GM21381 (cell line): ENCODE results near the gene PCCB.
"Not testable (repeated sequence)": the region's sequence is repeated elsewhere in the genome, so short reads cannot be mapped to it uniquely, and the experiment has no call there.

Experiments used
- ATAC-seq: cut with Tn5 transposase; IDR thresholded peaks from one replicate; pipeline ENCODE4 v1.9.1; 2021; ENCODE audit warnings: mild to moderate bottlenecking, moderate library complexity; ENCODE audit not compliant: unreplicated experiment

PCCB gene

DNA sequence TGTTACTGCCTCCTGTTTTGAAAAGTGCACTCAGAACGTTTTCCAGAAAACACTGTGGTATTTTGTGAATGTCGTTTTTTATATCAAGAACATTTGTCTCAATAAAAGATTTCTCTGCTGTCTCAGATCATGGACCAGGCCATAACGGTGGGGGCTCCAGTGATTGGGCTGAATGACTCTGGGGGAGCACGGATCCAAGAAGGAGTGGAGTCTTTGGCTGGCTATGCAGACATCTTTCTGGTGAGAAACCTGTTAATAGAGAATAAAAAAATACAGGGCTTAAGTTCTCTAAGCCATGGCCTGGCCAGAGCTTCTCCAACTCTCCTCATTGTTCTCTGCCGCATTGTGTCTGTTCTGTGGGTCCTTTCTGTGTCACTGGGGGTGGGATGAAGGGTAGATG, 11.7 kb downstream of the PCCB start:
- ATAC-seq: no peak

DNA sequence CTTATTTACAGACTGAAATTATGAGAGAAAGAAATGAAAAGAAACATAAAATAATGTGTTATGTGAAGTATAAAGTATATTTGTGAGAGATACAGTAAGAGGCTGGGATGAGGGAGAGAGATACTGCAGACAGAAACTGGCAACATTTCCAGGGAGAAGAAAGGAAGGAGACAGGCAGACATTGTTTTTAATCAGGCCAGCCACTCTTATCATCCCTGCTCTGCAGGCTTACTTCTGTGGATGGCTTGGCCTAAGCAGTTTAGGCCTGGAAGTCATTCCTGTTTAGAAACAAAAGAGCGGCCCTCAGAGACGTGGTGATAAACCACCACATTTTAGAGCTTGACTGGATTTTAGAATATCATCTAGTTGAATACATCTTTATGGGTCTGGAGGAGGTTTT, 12.4 kb downstream of the PCCB start:
- ATAC-seq: no peak

DNA sequence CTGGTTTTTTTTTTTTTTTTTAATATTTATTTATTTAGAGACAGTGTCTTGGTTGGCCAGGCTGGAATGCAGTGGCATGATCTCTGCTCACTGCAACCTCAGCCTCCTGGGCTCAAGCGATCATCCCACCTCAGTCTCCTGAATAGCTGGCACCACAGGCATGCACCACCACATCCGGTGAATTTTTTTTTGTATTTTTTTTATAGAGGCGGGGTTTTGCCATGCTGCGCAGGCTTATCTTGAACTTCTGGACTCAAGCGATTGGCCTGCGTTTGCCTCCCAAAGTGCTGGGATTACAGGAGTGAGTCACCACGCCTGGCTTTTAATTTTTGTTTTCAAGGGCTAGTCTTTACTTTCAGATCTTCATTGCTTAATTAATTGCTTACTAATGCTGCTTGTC, 13.1 kb downstream of the PCCB start:
- no peak for ATAC-seq

GRCh38 chr3:136266468-136267125, 16.5 kb downstream of the PCCB start:
- ATAC-seq: peak; percentile 63

- no peak for ATAC-seq
Observed at GRCh38 chr3:136267235-136267634, 17.1 kb downstream of the PCCB start.

DNA sequence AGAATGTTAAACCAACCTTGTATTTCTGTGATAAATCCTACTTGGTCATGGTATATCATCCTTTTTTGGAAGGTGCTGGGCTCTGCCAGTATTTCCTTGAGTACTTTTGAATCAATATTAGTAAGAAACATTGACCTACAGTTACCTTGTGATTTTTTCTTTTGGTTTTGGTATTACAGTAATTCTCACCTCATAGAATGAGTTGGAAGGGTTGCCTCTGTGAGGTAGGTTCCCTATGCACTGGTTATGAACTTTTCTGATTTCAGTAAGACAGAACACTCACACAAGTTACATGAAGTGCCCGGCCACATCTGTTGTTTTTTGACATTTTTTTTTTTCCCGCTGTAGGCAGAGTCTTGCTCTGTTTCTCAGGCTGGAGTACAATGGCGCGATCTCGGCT, 20.0 kb downstream of the PCCB start:
- peak; percentile 67 for ATAC-seq

GRCh38 chr3:136271626-136272025, 21.5 kb downstream of the PCCB start:
- ATAC-seq: not testable (repeated sequence)

DNA sequence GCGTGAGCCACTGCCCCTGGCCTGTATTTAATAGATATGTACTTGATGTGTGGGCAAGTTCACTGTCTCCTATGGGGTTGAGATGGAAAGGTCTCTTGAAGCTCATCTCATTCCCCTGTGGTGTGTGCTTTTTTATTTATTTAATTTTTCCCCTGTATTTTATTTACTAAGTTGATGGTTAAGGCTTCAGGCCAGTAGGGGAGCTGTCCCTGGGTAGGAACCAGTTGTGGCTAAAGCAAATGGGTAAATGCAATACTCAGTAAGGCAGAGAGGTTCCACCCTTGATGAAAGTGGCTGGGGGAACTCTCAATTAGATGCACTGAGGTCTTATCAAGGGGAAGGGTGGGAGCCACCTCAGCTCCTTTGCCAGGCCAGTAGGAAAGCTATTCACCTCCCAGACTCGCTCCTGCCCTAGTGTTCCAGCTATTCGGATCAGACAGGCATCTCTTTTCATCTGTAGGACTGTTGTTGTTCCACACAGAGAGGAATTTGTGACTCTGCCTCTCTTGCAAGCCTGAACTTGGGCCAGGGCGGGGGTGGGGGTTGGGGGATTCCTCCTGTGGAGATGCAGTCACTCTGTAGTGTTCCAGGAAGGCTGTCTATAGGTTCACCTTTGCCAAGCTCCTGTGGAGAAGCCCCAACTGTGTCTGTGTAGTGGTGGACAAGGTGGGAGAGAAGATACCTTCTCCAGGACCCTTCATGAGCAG, 26.1 kb downstream of the PCCB start:
- ATAC-seq: no peak

DNA sequence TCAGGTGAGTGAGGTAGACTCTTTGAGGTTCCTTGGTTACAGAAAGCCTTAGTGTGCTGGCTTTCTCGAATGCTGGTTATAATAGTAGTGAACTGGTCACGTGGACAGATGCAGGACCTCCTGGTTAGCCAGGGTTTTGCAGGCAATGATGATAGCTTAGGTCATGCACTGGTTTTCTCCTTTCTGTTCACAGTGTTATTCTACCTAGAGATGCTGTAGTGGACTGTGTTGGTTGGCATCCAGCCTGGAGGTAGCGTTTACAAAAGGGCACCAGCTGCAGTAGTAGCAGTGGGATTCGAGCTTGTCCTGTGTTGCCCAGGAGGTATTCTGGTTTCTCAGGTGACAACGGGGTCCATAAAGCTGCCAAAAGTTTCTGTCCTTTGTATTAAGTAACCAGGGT, 27.0 kb downstream of the PCCB start:
- no peak for ATAC-seq

- no peak for ATAC-seq
Observed at GRCh38 chr3:136277634-136278033, 27.5 kb downstream of the PCCB start.

DNA sequence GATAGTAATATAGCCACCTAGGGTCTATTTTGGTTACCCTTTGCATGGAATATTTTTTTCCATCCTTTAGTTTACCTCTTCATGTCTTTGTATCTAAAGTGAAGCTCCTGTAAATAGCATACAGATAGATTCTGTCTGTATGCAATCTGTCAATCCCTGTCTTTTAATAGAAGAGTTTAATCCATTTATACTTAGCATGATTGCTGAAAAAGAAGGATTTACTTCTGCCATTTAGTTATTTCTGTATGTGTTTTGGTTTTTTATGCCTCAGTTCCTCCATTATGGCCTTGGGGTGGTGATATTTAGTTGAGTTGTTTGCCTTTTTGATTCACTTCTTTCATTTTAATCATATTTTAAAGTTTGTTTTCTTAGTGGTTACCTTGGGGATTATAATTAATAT, 29.0 kb downstream of the PCCB start:
- no peak for ATAC-seq

- no peak for ATAC-seq
Observed at GRCh38 chr3:136280961-136281360, 30.8 kb downstream of the PCCB start.

DNA sequence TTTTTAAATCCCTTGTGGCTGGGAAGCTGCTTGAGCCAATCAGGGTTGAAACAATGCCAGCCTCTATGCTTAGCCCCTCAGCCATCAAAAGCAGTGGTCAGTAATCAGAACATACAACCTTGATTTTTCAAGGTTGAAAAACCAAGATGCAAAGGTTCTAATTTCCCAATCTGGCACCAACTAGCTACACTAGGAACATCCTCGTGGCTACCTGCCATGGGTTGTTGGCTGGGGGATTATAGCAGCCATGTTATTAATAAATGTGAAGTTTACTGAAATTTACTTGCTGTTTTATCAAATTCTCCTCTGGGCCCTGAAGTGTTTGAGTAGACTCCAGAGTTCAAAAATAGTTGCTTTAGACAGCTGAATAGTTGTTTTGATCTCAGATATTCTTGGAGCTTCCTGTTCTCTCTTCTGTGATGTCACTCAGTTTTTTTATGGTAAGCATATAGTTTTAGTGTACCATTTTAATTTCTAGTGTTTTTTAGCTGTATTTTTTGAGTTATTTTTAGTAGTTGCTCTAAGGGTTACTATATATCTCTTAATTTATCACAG, 31.9 kb downstream of the PCCB start:
- ATAC-seq: no peak

- ATAC-seq: no peak
Observed at GRCh38 chr3:136283627-136284026, 33.5 kb downstream of the PCCB start.

- no peak for ATAC-seq
Observed at GRCh38 chr3:136291302-136291701, 41.2 kb downstream of the PCCB start.

DNA sequence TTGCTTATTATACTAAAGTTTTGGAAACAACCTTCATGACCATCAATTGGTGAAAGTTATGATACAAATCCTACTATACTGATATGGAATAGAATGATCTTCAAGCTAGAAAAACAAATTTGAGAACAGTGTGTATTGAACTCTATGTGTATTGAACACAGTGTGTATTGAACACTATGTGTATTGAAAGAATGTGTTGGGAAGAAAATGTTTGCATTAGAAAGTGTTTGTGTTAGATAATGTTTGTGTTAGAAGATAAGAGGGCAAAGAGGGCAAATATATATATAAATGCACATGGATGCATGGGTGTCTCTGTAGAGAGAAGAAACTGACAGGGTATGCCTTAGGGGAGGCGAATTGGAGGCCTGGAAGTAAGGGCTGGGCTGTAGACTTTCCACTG, 42.4 kb downstream of the PCCB start:
- ATAC-seq: no peak

DNA sequence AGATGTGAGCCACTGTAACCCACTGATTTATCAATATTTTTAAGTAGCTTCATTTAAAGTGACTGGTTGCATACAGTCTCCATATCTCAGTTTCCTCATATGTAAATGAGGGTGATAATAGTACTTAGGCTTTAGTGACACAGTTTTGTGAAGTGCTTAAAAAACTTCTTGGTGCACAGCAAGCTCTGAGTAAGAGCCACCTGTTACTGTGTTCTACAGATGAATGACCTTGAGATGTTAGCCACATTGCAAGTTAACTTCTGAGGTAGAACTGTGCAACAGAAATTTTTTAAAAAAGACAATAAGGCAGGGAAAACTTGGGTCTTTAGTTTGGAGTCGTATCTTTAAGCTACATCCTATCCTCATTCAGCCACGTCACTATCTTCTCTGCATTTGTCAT, 43.1 kb downstream of the PCCB start:
- ATAC-seq: no peak

DNA sequence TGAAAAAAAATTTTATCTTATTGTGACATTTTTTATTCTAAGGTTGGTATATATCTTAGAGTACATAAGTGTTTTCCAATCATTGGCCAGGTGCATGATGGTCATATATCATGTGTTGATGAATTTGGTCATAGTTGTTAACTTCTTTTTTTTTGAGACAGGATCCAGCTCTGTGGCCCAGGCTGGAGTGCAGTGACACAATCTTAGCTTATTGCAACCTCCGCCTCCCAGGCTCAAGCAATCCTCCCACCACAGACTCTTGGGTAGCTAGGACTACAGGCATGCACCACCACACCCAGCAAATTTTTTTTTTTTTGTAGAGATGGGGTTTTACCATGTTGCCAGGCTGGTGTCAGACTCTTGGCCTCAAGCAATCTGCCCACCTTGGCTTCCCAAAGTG, 44.0 kb downstream of the PCCB start:
- no peak for ATAC-seq

- ATAC-seq: no peak
Observed at GRCh38 chr3:136296960-136297359, 46.8 kb downstream of the PCCB start.

DNA sequence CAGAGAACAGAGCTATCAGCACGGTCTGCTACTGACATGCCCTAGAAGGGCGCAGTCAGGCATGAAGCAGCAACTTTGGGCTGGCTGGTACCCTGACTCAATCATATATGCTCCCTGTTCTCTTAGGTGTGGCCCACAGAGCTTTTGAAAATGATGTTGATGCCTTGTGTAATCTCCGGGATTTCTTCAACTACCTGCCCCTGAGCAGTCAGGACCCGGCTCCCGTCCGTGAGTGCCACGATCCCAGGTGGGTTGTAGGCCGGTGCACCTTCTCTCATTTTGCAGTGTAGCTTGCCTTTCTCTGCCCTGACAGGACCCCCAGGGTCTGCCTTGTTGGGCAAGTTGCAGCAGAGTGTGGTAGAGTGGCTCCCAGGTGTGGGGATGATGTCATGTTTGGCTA, 47.7 kb downstream of the PCCB start:
- ATAC-seq: no peak

DNA sequence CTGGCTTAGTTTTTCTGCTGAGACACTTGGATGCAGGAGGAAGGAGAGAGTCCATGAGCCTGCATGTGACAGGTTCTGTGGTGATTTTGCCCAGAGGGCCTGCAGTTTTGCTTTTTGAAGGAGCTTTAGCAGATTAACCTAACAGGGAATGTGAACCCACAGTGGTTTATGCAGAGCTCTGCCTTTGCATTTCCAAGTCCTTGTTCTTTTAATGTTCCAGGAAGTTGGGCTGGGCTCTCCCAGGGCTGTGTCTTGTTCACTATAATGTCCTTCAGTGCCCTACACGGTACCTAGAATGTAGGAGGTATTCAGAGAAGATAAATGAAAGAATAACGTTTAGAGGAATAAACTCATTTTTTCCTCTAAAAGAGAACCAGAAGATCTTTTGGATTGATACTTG, 50.3 kb downstream of the PCCB start:
- ATAC-seq: no peak

- ATAC-seq: no peak
Observed at GRCh38 chr3:136305879-136306278, 55.7 kb downstream of the PCCB start.

- ATAC-seq: no peak
Observed at GRCh38 chr3:136311261-136311660, 61.1 kb downstream of the PCCB start.
